Transverse colon (tissue), 4 donors: ENCODE measurements around the gene NTHL1. TPM values are rescaled to one million over a fixed set of nuclear protein-coding genes. Genes with fewer than 3 reads are reported as not detected.
A peak's percentile ranks its signal among the peaks of the same experiment; 100 is the strongest.

ENCODE experiments used
- DNase-seq: peaks from one replicate; pipeline ENCODE4 v3.0.0-alpha.2; 2019
- H3K27ac ChIP-seq, 4 donors: fragments of 200-600 bp; sonication (generic); 2 replicates each; pipeline ENCODE4 v1.5.1; 2016 to 2018; ENCODE audit warnings: inconsistent platforms in 4 of 4
- H3K27me3 ChIP-seq: fragments of 200-600 bp; sonication (generic); 2 replicates; pipeline ENCODE4 v1.5.1; 2017; ENCODE audit warnings: inconsistent platforms
- H3K36me3 ChIP-seq, 4 donors: fragments of 200-600 bp; sonication (generic); 2 replicates each; pipeline ENCODE4 v1.5.1; 2017 to 2019; ENCODE audit warnings: inconsistent platforms in 4 of 4
- H3K4me1 ChIP-seq, 4 donors: fragments of 200-600 bp; sonication (generic); 2 replicates each; pipeline ENCODE4 v1.5.1; 2017 to 2020; ENCODE audit warnings: inconsistent platforms in 4 of 4
- H3K4me3 ChIP-seq, 4 donors: fragments of 200-600 bp; sonication (generic); 1 replicate in 1 of 4; 2 replicates in 3 of 4; pipeline versions ENCODE4 v1.5.1 to v1.6.1; 2017 to 2019; ENCODE audit warnings: inconsistent platforms in 4 of 4
- H3K9me3 ChIP-seq, 2 donors: fragments of 200-600 bp; sonication (generic); 2 replicates each; pipeline ENCODE4 v1.5.1; 2017 to 2019; ENCODE audit warnings: inconsistent platforms in 2 of 2
- CTCF ChIP-seq, 5 experiments: fragments of 200-600 bp in 3 of 5; fragments of 450-650 bp in 2 of 5; sonication (generic) in 3 of 5; IDR thresholded peaks; 1 replicate in 2 of 5; 2 replicates in 3 of 5; pipeline ENCODE4 v1.5.1; 2016 to 2017; ENCODE audit warnings: antibody characterized with exemption in 5 of 5, inconsistent platforms in 3 of 5, mild to moderate bottlenecking in 2 of 5, moderate library complexity in 1 of 5
- EP300 ChIP-seq: sonication (generic); formaldehyde crosslinking; IDR thresholded peaks from one replicate; pipeline ENCODE4 v1.6.1; 2017; ENCODE audit warnings: antibody characterized with exemption, low read depth
- POLR2A ChIP-seq: fragments of 450-650 bp; IDR thresholded peaks from one replicate; pipeline ENCODE4 v1.6.1; 2016; ENCODE audit warnings: antibody characterized with exemption, mild to moderate bottlenecking, moderate library complexity
- POLR2AphosphoS5 ChIP-seq, 3 donors: sonication (generic); formaldehyde crosslinking; IDR thresholded peaks; one replicate each; pipeline ENCODE4 v1.6.1; 2016; ENCODE audit warnings: antibody characterized with exemption in 3 of 3
- WGBS, 2 donors: methylation state at CpG; one replicate each; pipeline ENCODE4 v1.1.5; 2018; ENCODE audit warnings: low coverage in 1 of 2; 5-methylcytosine and 5-hydroxymethylcytosine counted together
- in situ Hi-C, 4 donors: fragments of 200-750 bp; cut with MboI; loops; one replicate each; pipeline versions ENCODE4 v1.15.0 to v1.15.1; 2017; ENCODE audit warnings: low sequenced_read_pairs in 3 of 4, low pct_ligation_motif_present in 1 of 4, low pct_unique_long_range_greater_than_20kb in 1 of 4
- intact Hi-C: fragments of 100-400 bp; cut with DNase I; formaldehyde crosslinking; loops from one replicate; pipeline ENCODE4 v1.15.1; 2023; ENCODE audit warnings: low total_unique reads
- total RNA-seq, 4 donors: library from RNA; depleted of rRNA; stranded (reverse); fragments of >200 nt; gene quantifications; one replicate each; pipeline ENCODE4 v1.1.0, GENCODE V29; 2016

NTHL1 gene
- total RNA-seq, 4 donors from 2014 or later = 12.7 to 32.9 (median 23.2) TPM

GRCh38 chr16:2040041-2040786 is 7.4 kb downstream of the NTHL1 start:
- Histone ChIP-seq H3K9me3 (no peaks in the 10 kb centered on the region), H3K4me3 (no peak overlapping the region), H3K4me1 (peaks cover 68 to 91% (median 80%) of the 10 kb centered on the region in 4 donors), H3K27ac (peak overlapping the region; percentile 76 to 87 (median 82)), H3K36me3 (no peaks in the 10 kb centered on the region), H3K27me3 (no peaks in the 10 kb centered on the region)
- intact Hi-C loops (loop anchor here (10.0 kb wide), 1 partner anchor 1605 kb away; no protein-coding TSS in a partner anchor), in situ Hi-C loops (no loop called here)
- WGBS, 2 donors = 83% methylated on average over 22 of the region's 24 CpGs; no CpG with 5 or more reads in 1 of the 2 donors
- no peak for DNase-seq
- TF ChIP-seq POLR2AphosphoS5 (IDR thresholded peaks at IDR 0.05) (no peak), EP300 (no peak), CTCF (IDR thresholded peaks at IDR 0.05) (no peak), POLR2A (no peak)

- peak; percentile 63 to 78 (median 65) for TF ChIP-seq POLR2AphosphoS5 (IDR thresholded peaks at IDR 0.05)
- TF ChIP-seq POLR2A = peak; percentile 22
- TF ChIP-seq CTCF (IDR thresholded peaks at IDR 0.05) = no peak
- WGBS, 2 donors = 36 to 43% methylated on average over 3 to 28 of the region's 29 CpGs
- Histone ChIP-seq H3K27ac (peak overlapping the region; percentile 76 to 87 (median 82)), H3K9me3 (no peaks in the 10 kb centered on the region), H3K4me1 (peaks cover 68 to 96% (median 84%) of the 10 kb centered on the region in 4 donors), H3K4me3 (no peak overlapping the region), H3K27me3 (no peaks in the 10 kb centered on the region), H3K36me3 (no peaks in the 10 kb centered on the region)
- in situ Hi-C loops (no loop called here), intact Hi-C loops (loop anchor here (10.0 kb wide), 1 partner anchor 1605 kb away; no protein-coding TSS in a partner anchor)
- peak; percentile 72 for DNase-seq
Measured at GRCh38 chr16:2039274-2040031, 8.2 kb downstream of the NTHL1 start.

- in situ Hi-C loops (no loop called here), intact Hi-C loops (no loop called here)
- no peaks in the 10 kb centered on the region for H3K9me3 ChIP-seq
- peaks cover 66 to 92% (median 81%) of the 10 kb centered on the region in 4 donors for H3K4me1 ChIP-seq
- WGBS, 2 donors = 66 to 67% methylated on average over 3 to 28 of the region's 41 CpGs
- TF ChIP-seq CTCF (IDR thresholded peaks at IDR 0.05) = no peak
- TF ChIP-seq EP300 = no peak
- no peak for TF ChIP-seq POLR2AphosphoS5 (IDR thresholded peaks at IDR 0.05)
- TF ChIP-seq POLR2A = no peak
- peak overlapping the region; percentile 76 to 87 (median 82) for H3K27ac ChIP-seq
- H3K27me3 ChIP-seq = no peaks in the 10 kb centered on the region
- H3K36me3 ChIP-seq = no peaks in the 10 kb centered on the region
- H3K4me3 ChIP-seq = no peak overlapping the region
- DNase-seq = no peak
Measured at GRCh38 chr16:2038382-2039231, 9.0 kb downstream of the NTHL1 start.
